Stimulated activated CD8-positive, alpha-beta memory T cell treated with anti-CD3 and anti-CD28 coated beads, Interleukin-7, amount 100 ng/mL, for 4 hours (primary cell): ENCODE results near the gene SHB.

ENCODE experiments used
- DNase-seq, 2 donors: peaks; one replicate each; pipeline ENCODE4 v3.0.0-alpha.2; 2020; ENCODE audit warnings: low read depth in 2 of 2

Gene SHB

DNA sequence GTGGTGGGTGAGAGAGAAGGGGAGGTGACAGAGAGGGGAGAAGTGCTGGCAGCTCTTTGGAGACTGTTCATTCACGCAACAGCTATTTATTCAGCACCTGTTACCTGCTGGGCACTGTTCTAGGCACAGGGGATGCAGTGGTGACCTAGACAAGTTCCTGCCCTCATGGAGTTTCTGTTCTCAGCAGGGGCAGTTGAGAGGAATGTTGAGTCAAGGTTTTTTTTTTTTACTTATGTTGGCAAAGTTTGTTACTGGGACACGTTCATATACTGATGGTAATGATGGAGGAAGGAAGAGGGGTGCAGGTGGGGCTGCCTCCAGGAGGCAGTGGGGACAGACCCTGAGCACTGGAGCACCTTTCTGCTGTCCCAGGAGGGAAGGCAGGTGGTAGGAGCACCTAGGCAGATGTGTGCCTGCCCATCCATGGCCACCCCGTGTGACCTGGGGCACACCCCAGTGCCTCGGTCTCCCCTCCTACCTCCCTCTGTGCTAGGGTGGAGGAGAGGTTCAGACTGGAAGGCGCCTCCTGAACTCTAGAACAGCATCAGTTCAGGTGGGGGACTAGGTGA lies 115.7 kb downstream of the SHB start:
- DNase-seq: no peak

- no peak for DNase-seq
Observed at GRCh38 chr9:37952731-37953130, 116.3 kb downstream of the SHB start.

GRCh38 chr9:37951671-37952449 lies 117.2 kb downstream of the SHB start:
- DNase-seq: no peak

- DNase-seq: no peak
Observed at GRCh38 chr9:37950561-37950960, 118.5 kb downstream of the SHB start.

- DNase-seq: no peak
Observed at GRCh38 chr9:37949576-37949975, 119.5 kb downstream of the SHB start.

- no peak for DNase-seq
Observed at GRCh38 chr9:37948417-37948980, 120.5 kb downstream of the SHB start.

GRCh38 chr9:37947977-37948376 lies 121.0 kb downstream of the SHB start:
- DNase-seq: no peak

DNA sequence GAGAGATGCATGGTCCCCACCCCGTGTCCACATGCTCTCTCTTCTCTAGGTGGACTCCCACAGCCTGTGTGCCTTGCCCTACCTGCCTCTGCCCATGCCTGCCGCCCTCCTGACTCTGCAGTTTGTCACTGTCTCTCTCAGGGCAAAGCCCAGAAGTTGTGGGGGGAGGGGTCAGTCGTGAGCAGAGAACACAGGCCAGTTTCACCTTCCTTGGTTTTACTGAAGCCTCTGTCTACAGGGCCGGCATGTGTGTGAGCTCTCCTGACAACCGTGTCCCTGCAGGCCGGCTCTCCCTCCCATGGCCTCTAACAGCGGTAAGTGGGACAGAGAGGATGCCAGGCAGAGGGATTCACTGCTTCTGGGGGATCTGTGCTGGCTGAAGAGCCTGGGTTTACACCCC lies 121.6 kb downstream of the SHB start:
- DNase-seq: no peak

DNA sequence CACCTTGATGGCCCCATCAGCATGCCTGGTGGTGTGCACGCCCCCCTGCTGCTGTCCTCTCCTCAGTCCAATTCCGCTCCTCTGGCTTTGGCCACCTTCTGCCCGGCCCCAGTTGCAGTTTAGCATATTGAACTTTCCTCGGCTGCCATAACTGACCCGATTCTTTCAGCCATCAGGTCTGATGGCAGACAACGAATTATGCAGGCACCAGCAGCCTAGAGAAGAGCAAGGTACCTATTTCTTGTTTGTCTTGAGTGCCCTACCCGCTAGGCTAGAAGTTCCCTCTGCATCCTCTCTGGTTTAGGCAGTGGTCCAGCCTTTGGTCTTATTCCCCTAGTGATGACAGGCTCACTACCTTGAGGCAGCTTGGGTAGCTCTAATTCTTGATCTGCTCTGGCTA lies 122.1 kb downstream of the SHB start:
- DNase-seq: no peak

DNA sequence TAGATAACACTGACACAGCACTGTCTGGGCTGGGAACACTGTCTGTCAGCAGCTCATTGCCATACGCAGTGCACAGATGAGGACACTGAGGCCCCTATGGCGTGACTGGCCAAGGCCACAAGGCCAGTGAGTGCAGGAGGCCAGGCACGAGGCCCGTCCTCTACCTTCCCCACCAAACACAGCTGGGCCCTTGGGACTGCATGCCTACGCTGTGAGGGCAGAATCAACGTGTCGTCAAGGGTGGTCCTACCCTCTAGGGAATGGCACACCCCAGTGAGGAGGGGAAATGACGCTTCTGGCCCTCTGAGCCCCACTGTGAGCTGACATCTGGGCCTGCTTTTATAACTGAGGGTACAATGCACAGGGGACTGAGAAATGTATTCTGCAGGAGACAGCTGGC lies 123.0 kb downstream of the SHB start:
- no peak for DNase-seq

DNA sequence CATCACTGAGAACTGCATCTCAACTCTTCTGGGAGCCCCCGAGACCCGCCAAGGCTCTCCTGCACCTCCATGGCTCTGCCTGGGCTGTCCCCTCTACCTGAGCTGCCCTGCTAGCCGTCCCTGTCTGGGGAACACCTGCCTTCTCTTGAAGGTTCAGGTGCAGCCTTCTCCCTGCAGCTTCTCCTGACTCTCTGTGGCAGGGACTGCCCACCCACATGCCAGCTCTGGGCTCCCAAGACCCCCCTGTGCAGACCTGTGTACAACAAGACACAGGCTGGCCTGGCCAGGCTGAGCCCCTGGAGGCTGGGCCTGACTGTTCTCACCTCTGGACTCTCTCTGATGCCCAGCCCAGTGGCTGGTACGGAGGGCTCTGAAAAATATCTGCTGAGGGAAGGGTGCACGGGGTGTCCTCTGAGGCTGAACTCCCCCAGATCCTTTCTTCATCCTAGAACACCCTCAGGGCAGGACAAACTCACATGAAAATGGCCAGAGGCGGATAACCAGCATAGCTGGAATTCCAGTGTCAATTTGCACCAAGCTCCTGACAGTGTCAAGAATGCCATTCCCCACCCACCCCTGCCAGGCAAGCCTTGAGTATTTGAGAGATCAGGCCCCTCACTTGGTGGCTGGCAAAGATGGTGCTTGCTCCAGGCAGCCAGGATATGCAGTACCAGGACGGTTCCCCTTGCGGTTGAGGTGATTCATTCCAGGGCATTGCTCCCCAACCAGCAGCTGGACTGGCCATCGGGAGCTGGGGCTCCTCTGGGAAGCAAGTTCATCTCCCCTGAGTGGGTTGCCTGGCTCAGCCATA lies 124.2 kb downstream of the SHB start:
- DNase-seq: no peak

GRCh38 chr9:37944266-37944650 lies 124.8 kb downstream of the SHB start:
- DNase-seq: no peak

DNA sequence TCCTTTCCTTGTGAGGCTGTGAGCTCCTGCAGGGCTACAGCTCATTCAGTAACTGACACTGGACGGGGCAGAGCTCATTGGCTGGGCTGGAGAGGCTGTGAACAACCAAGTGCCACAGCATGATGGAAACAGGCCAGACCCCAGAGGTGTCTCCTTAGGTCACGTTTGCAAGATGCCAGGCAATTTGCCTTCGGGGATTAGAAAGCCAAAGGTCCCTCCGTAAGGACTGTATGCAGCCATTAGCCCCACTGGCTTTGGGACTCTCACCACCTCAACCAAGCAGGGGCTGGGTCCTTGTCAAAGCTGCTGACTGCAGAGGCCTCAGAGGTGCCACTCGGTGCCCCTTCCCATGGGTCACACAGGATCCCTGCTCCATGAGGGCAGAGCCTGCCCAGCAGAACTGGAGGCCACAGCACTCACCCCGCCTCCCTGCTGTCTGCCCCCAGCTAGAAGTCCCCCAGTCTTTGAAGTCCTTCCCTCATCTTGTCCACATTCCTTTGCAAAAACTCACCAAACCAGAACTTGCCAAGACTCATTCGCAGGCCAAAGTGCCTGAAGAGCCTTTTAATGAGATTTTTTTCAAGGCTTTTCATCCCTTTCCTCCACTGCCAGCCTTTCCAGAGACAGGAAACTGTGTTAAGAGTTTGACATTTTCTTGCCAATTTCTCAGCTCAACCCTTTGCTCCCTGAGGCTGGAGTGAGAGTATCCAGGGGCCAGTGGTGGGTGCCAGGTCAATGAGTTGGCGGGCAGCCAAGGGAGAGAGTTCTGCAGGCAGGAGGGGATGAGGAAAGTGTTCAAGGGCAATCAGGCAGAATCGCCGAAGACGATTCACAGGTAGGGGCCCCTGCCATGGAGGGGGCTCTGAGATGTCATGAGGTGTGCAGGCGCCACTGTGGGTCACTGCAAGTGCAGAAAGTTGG lies 125.4 kb downstream of the SHB start:
- no peak for DNase-seq

DNA sequence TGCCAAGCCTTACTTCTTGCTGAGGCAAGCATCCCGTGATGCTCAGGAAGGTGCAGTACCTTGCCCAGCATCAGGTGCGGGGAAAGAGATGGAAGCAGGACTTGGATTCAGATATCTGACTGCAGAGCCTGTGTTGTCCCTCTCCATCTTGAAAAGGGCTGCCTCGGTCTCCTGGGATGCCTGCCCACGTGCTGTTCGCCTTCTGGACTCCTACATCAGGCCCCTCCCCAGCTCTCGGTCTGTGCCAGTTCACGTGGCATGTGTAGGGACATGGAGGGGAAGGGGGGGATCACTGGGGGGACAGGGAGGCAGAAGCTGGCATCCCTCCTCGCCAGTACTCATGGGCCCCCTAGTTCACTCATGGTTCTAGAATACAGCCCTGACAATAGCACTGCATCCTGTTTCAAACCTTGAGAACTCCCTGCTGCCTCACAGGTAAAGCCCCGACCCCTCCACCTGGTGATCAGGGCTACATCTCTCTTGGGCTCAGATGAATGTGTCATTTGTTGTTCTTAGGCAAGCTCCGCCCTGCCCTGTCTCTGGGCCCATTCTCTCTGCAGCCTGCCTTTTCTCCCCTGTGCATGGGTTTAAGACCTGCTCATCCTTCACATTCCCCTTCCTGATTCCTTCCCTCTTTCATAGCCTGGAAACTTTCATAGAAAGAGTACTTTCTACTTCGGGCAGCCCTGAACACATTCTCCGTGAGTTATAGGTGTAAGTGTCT lies 126.2 kb downstream of the SHB start:
- DNase-seq: no peak

- no peak for DNase-seq
Observed at GRCh38 chr9:37941253-37941652, 127.8 kb downstream of the SHB start.

DNA sequence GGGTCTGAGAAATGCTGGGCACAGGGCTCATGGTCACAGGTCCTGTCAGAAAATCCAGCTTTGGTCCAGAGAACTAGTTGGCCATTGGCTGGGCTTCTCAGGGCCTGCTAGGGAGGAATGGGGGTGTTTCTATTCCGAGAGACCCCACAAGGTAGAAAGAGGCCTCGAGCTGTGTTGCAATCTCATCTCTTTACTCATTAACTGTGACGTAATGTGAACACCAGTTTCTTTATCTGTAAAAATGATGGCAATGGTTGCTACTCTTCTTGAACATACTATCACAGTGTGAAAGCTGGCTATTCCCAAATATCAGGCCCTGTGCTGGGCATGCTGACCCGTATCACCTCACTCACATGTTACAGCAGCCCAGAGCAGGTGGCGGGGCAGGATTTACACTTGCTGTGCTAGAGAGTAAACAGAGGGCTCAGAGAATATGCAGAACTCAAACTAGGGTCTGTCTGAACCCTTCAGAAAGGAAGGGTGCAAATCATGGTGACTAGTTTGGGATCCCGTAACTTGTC lies 129.4 kb downstream of the SHB start:
- DNase-seq: no peak

DNA sequence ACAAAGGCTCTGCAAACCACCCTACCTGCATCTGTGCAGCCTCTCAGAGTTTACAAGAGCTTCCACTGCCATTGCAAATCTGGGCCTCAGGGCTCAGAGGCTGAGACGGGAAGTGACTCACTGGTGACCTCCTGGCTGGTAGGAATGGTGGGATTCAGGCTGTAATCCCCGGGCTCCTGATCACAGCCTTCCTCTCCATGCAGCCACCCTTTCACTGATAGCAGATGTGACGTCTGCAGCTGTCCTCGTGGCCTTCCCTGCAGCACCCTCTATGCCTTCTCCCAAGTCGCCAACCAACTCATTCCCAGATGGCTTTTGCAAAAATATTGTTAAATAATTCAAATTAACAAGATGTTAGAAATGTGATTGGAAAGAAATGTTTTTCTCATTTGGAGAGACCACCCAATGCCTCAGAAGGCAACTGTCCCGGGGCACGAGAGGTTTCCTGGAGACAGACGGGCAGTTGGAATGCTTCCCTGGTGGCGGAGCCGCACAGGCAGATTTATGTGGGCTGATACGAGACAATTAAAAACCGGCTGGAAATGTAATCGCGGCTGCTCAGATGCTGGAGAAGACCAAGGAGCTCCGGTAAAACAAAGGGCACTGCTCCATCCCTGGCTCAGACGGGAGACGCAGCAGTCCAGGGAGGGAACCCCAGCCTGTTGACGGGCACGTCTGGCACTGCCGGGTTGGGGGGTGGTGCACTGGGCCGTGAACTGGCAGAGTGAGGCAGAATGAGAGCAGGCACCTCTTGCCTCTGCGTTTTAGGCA lies 130.7 kb downstream of the SHB start:
- no peak for DNase-seq

GRCh38 chr9:37937366-37937765 lies 131.7 kb downstream of the SHB start:
- no peak for DNase-seq

DNA sequence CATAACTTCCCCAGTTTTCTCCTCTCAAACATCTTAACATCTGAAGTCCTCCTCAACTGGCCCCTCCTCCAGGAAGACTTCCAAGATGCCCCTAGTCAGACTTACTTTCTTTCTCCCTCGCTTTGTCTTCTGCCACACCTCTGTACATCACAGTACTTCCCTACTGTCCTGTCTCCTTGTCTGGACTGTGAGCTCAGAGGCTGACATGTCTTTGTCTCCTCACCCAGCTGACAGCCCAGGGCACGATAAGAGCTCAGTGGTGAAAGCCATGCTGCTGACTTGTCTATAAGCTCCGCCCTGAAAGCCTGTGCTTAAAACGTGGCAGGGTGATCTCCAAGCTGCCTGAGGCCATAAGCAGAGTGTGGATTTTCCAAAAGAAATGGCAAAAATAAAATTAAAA lies 132.1 kb downstream of the SHB start:
- DNase-seq: no peak

DNA sequence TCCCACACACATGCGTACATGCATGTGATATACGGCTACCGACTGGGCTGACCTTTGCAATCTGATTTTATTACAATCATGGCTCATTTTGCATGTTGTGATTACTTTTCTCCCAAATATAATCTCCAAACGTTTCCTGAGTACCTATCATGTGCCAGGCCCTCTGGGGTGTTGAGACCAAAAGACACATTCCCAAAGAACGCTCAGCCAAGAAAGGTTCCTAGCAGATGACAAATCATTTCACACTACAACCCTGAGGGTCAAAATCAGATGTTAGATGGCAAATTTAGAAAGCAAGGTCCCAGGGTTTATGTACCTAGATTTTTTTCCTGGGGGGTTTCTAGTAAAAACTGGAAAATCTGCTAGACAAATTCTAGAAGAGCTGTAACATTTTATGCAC lies 132.7 kb downstream of the SHB start:
- DNase-seq: no peak
